GM08714 (cell line): Measurements from ENCODE around the gene DUSP2.
"Not testable (repeated sequence)": the region's sequence is repeated elsewhere in the genome, so short reads cannot be mapped to it uniquely, and the experiment has no call there.

Experiments
- H3K4me3 ChIP-seq: fragments of 200-500 bp; sonication (Bioruptor generic); 2 replicates; pipeline ENCODE4 v1.5.1; 2014; ENCODE audit warnings: mild to moderate bottlenecking, low read length, inconsistent platforms
- ZNF274 ChIP-seq: IDR thresholded peaks from 2 replicates; pipeline ENCODE4 v1.6.1; 2012; ENCODE audit warnings: mild to moderate bottlenecking, low read depth, low read length

Gene DUSP2

GRCh38 chr2:96145848-96146152, 560 bp upstream of the DUSP2 start:
- TF ChIP-seq ZNF274, result no peak
- peak overlapping the region; percentile 33; the same call in 1 of the 2 replicates for H3K4me3 ChIP-seq

- no peak for TF ChIP-seq ZNF274
Observed at GRCh38 chr2:96144481-96145035, 682 bp downstream of the DUSP2 start.

DNA sequence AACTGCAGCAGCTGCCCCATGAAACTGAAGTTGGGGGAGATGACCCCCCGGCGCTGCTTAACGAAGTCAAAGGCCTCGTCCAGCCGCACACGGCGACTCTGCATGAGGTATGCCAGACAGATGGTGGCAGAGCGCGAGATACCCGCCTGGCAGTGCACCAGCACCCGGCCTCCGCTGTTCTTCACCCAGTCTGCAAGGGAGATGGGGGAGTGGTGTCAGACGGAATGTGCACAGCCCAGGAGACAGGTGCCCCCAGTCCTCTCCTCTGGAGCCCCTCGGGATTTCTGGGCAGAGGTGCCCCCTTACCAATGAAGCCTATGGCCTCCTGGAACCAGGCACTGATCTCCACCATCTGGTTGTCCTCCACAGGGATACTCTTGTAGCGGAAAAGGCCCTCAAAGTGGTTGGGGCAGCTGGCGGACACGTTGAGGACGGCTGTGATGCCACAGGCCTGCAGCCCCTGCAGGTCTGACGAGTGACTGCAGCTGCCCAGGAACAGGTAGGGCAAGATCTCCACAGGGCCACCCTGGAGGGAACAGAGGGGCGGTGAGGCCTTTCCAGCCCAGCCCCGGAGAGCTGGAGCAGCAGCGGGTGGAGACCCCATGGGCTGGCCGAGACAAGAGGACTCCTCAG, 1.3 kb downstream of the DUSP2 start:
- TF ChIP-seq ZNF274, result no peak
- peak overlapping the region; percentile 80 for H3K4me3 ChIP-seq

More at GRCh38 chr2:96144481-96145035, 682 bp downstream of the DUSP2 start:
- peak overlapping the region; percentile 80 for H3K4me3 ChIP-seq

DNA sequence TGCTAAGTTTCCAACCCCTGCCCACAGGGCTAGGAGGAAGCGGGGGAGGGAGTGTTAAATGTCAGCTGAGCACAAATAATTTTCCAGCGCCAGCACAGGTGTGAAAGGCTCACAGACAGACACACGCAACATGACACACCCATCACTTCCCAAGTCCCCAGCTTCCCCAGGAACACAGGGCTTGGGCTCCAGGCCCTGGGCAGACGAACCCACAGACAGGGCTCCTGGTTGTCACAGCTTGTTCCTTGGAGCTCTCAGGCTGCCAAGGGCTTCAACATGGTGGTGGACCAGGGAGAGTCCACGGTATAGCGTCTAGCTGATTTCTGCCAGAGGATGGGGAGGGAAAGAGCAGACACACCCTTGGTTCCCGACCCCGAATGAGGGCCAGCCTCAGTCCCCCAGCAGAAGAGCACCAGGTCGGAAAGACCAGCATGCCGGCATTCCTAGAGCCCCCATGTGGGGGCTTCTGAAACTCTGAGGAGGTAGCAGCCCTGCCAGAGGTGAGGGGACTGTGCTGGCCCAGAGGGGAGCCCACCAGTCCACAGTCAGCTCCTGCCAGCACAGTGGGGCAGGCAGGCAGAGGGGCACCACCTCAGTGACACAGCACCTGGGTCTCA, 1.9 kb downstream of the DUSP2 start:
- no peak for TF ChIP-seq ZNF274
- peak overlapping the region; percentile 80 for H3K4me3 ChIP-seq

DNA sequence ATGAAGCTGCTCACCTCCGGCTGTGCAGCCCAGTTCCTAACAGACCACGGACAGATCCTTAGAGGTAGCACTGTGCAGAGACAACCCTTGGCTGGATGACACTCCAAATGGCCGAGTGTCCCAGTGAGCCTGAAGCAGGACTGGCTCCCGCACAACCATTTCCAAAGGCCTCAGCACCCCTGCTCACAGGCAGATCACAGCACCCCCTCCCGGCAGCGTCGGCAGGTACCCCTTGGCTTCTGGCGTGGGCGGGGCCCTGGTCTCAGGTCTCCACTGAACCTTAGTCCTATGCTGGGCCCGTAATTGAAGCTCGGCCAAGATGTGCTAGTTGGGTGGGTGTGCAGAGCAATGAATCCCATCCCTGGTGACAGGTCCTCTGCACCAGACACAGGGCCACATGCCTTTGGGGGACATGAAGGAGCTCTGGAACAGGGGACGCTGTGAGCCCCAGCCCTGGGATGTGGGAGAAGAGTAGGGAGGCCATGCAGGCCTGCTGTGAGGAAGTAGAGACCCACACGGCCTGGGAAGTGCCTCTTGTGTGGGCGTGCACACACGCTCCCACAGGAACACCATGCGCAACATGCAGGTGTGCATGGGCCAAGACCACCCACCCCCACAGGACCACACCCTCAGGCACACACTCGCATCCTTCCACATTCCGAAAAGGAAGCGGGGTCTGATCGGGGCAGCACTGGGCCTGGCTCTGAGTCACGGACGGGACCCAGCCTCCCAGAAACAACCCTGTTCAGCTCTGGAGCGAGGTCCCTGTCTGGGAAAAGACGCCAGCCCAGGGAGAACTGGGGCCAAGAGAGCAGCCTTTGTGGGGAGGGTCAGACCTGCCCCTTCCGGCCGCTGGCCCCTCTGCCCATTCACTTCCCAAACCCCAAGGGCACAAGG, 2.8 kb downstream of the DUSP2 start:
- no peak for TF ChIP-seq ZNF274
- peak overlapping the region; percentile 80 for H3K4me3 ChIP-seq

DNA sequence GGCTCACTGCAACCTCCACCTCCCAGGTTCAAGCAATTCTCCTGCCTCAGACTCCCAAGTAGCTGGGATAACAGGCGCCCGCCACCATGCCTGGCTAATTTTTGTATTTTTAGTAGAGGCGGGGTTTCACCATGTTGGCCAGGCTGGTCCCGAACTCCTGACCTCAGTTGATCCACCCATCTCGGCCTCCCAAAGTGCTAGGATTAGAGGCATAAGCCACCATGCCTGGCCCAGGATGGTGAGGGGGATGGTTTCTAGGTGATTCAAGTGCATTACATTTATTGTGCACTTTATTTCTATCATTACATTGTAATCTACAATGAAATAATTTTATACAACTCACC, 3.6 kb downstream of the DUSP2 start:
- not testable (repeated sequence) for H3K4me3 ChIP-seq

GRCh38 chr2:96140941-96141623, 4.2 kb downstream of the DUSP2 start:
- no peak overlapping the region for H3K4me3 ChIP-seq
- TF ChIP-seq ZNF274, result no peak

DNA sequence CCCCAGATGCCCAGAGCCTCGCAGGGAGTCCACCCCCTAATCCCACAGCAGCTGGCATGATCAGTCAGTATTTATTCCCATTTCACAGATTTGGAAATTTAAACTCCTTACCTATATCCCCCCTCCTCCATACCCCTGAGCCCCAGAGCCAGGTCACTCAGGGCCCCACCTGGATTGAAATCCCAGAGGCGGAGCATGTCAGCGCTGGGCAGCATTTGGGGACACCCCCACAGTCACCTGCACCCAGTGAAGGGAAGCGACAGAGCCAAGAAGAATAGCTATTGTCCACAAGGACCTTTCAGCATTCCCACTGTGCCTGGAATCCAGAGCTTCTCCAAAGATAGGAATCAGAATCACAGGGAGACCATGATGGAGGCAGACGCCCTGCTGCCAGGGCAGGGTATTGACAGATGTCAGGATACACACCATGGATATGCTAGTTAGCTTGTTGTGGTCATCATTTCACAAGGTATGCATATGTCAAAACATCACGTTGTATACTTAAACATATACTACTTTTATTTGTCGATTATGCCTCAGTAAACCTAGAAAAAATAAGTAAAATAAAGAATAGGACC, 6.0 kb downstream of the DUSP2 start:
- no peak for TF ChIP-seq ZNF274
- H3K4me3 ChIP-seq, result no peak overlapping the region

- H3K4me3 ChIP-seq, result no peak within 1 kb of the TSS
- TF ChIP-seq ZNF274, result no peak
Observed at GRCh38 chr2:96138179-96139145, 6.8 kb downstream of the DUSP2 start, which contains the start of gene ASTL. TSS of gene ASTL (minus strand) at chr2:96138502. CDS start at chr2:96138436, 66 bp downstream.

DNA sequence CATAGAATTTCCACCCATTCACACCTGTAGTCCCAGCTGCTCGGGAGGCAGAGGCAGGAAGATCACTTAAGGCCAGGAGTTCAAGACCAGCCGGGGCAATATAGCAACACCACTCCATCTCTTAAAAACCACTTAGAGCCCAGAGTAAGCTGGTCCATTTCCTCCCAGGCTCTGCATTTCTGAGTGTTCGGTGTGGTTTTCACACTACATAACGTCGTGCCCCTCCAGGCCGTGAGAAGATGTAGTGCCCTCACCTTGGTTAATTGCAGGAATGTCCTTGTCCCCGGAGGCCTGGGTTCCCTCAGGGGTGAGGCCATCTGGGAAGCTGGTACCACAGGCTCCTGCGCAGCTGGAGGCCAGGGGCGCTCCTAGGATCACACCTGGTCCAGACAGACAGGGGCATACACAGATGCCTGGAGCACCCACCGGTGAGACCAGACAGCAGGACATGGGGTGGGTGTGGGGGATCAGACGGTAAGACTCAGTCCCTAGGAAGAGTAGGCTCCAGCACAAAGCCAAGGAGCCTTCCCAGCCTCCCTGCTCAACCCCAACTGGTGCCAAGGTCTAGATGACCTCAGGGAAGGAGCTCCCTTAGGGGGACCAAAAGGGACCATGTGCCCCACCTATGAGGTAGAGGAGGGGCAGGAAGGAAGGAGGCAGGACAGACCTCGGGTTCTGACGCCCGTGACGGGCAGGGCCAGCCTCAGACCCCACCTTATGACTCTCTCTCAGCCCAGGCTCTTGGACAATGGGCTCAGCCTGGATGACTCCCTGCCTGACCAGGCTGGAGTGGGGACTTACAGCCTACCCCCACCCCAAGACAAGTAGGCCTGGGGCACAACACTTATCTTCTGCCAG, 7.7 kb downstream of the DUSP2 start:
- TF ChIP-seq ZNF274, result no peak
- no peak overlapping the region for H3K4me3 ChIP-seq

GRCh38 chr2:96136129-96136720, 9.0 kb downstream of the DUSP2 start:
- TF ChIP-seq ZNF274, result no peak
- no peak overlapping the region for H3K4me3 ChIP-seq

GRCh38 chr2:96135621-96136020, 9.6 kb downstream of the DUSP2 start:
- no peak for TF ChIP-seq ZNF274
- no peak overlapping the region for H3K4me3 ChIP-seq
